HG02884 (cell line): ENCODE results near the gene LIM2.
"Not testable (repeated sequence)": the region's sequence is repeated elsewhere in the genome, so short reads cannot be mapped to it uniquely, and the experiment has no call there.

Experiments used
- ATAC-seq: cut with Tn5 transposase; IDR thresholded peaks from one replicate; pipeline ENCODE4 v1.9.1; 2021; ENCODE audit warnings: mild to moderate bottlenecking, moderate library complexity; ENCODE audit not compliant: unreplicated experiment

LIM2 gene

DNA sequence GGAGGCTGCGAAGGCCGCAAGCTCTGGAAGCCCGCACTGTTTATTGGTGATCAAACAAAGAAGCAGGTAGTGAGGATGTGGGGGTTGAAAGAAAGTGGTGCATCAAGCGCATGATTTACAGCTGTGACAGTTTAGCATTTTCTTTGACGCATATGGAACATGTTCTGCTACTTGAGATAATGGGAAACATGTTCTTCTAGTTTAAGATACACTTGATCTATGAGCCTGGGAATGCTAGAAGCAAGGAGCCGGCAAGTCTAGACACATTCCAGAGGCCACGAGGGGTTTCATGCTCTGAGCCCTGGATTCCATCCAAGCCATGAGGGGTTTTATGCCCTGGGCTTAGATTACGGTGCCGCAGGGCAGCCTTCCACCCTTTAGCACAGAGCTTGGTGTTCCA, 9.7 kb upstream of the LIM2 start:
- not testable (repeated sequence) for ATAC-seq

DNA sequence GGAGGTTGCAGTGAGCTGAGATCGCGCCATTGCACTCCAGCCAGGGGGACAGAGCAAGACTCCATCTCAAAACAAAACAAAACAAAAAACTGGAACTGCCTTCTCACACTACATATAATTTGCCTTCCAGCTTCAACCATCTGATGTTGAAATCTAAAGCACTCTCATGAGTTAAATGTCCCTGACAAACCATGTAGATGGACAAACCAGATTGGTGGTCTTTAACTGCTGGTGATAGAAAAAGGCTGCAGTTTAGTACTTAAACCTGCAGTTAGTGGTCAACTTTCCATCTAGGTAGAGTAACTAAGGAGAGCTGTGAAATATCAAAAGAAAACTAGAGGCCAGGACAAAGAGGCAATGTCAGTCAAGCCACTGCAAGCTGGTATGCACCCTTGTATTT, 8.4 kb upstream of the LIM2 start:
- no peak for ATAC-seq

DNA sequence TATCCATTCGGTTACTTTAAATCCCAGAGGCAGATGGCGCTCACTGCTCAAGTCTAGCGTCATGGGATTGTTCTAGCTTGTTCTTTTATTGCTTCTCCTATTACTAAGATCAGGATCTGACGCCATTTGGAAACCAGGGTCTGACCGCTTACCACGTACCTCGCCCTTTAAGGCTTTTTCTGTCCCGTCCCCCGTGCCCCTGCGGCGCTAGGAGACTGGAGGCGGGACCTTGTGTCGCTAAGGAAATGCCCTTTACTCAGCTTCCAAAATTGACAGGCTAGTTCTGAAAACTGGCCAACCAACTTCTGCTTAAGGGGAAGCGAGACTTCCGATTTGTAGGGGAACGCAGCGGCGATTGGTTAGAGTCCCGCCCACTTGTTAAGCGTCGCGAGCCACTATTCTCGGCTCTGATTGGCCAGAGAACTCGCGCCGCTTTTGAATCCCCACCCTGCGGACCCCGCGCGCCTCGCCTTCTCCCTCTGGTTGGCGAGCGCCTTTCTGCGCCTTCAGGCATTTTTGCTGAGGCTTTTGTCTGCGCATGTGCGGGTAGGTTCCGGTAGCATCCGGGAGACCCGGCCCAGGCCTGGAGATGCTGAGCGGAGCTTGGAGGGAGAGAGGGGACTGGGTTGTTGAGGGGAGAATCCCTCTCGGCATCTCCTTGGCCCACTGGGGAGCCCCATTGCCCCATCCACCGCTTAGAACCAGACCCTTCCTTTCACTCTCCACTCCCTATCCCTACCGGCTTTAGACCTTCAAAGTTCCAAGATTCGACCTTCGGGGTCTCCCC, 6.5 kb upstream of the LIM2 start:
- ATAC-seq = peak; percentile 79

DNA sequence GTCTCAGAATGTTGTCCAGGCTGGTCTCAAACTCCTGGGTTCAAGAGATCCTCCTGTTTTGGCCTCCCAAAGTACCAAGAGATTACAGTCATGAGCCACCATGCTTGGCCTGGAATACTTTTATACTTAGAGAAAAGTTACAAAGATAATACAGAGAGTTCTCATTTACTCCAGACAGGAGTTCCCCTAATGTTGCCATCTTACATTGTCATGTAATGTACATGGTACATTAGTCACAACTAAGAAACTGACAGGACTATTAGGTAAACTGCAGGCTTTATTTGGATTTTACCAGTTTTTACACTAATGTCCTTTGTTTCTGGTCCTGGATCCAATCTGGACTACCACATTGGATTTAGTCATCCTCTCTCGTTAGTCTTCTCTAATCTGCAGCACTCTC, 4.9 kb upstream of the LIM2 start:
- ATAC-seq = no peak

DNA sequence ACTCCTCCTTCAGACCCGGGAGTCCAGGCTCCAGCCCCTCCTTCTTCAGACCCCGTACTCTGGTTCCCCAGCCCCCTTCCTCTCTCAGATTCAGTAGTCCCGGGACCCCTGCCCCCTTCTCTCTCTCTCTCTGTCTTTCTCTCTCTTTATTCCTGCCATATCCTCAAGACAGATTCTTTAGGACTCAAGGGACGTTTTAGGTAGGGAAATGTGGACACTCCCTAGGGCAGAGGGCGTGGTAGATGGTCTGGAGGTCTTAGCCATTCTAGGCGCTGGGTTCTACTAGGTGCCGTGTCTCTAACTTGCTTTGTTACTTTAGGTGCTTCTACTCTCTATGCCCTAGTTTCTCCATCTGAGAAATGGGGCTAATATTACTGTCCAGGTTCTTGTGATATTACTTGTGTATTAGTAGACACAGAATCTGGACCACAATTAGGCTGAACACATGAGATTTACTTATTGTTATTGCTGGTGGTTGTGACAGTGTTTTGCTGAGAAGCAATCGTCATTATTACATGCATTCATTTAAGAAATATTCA, 3.4 kb upstream of the LIM2 start:
- ATAC-seq = no peak

DNA sequence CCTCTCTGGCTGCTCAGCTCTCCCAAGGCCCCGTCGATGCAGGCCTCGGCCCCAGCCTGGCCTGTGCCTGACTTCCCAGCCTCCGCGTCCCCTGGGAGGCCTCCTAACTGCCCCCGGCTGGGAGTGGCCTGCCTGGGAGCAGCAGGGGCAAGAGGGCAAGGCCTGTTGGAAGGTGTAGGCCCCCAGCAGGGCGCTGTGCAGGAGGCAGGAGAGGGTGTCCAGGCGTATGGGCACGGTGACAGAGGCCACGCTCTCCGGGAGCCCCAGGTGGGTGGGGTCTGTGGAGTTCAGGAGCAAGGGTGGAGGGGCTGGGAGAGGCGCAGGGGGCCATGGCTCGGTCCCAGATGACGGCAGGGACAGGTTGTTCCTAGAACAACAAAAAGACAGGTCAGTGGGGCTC, 1.4 kb upstream of the LIM2 start:
- ATAC-seq = no peak

DNA sequence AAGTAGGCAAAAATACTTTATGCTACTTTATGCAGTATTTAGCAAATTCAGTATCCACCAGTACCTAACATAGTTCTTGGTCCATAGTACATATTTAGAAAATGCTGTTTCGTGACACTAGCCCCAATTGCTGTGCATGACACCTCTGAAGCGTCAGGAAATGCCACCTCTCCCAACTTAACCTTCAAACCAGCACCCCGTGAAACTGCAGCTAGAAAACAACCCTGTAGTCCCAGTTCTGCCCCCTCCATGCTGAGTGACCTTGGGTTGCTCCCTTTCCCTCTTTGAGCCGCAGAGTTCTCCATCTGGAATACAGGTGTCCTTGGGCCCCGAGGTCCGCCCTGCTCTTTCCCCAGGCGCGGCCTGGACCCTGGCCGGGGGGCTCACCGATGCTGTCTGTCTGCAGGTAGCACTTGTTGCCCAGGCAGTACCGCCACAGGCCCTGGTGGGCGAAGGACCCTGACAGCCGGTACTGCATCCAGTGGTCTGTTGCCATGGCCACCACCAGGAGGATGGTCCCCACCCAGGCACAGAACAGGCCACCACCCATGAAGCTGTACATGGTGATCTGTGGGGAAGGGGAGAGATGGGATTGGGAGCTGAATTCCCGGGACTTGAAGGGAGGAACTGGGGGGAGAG, 773 bp downstream of the LIM2 start:
- ATAC-seq = no peak

DNA sequence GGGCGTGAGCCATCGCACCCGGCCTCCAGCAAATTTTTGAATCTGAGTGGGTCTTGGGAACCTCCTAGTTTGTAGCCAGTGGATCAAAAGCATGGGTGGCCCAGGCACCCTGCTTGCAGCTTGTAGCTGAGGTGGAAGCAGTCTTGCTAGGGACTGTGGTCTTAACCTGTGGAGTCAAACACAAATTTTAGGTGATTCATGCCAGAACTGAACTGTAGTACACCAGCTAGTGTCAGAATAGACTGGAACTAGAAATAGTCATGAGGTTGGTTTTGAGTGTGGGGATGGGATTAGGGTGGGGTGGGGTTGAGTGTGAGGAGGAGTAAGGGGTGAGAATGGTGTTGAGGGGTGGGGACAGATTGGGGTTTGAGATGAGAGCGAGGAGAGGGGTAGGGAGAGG, 5.8 kb downstream of the LIM2 start:
- ATAC-seq = no peak

DNA sequence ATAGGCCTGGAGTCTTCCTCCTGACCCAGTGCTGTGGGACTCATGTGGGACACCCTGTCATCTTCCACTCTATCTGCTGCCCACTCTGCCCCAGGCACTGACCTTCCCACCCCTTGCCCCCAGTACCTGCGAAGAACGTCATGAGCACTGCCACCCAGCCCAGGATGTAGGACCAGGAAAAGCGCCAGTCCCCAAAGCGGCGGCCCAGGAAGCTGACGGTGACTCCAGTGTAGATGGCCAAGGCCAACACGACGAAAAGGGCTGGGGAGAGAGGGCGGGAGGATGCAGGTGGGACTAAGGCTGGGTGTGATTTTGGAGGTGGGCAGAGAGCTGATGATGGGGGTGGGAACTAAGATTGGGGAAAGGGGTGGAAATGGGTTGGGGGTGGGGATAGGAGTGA, 7.4 kb downstream of the LIM2 start:
- ATAC-seq = no peak

DNA sequence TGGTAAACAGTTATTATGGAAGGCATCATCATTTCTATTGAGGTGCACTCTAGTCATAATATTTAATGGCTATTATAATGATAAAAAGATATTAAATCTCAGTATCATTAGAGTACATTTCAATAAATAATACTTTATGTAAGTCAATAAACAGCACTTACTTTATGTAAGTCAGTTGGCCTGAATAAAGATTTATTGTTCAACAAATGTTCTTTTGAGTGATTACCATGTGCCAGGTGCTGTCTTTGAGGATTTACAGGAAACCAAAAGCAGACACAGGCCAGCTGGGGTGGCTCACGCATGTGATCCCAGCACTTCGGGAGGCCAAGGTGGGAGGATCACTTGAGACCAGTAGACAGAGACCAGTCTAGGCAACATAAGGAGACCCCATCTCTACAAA, 10.4 kb downstream of the LIM2 start:
- ATAC-seq = no peak

DNA sequence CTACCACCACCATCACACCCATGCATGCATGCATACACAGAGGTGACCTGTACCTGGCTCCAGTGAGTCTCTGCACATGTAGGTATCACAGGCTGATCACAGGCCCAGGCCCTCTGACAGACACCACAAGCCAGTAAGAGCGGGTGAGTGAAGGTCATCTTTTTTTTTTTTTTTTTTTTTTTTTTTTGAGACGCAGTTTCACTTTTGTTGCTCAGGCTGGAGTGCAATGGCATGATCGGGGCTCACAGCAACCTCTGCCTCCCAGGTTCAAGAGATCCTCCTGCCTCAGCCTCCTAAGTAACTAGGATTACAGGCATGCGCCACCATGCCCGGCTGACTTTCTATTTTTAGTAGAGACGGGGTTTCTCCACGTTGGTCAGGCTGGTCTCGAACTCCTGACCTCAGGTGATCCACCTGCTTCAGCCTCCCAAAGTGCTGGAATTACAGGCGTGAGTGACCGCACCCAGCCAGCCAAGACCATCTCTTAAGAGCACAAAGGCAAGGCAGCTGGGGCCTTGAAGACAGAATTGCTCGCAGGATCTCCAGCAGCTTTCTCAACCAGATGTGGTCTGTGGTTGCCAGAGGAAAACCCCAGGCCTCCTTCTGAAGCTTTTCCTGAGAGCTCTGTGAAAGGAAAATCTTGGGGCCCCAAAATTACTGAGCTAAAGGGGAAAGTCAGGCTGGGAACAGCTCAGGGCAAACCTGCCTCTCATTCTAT, 12.1 kb downstream of the LIM2 start:
- ATAC-seq = no peak

DNA sequence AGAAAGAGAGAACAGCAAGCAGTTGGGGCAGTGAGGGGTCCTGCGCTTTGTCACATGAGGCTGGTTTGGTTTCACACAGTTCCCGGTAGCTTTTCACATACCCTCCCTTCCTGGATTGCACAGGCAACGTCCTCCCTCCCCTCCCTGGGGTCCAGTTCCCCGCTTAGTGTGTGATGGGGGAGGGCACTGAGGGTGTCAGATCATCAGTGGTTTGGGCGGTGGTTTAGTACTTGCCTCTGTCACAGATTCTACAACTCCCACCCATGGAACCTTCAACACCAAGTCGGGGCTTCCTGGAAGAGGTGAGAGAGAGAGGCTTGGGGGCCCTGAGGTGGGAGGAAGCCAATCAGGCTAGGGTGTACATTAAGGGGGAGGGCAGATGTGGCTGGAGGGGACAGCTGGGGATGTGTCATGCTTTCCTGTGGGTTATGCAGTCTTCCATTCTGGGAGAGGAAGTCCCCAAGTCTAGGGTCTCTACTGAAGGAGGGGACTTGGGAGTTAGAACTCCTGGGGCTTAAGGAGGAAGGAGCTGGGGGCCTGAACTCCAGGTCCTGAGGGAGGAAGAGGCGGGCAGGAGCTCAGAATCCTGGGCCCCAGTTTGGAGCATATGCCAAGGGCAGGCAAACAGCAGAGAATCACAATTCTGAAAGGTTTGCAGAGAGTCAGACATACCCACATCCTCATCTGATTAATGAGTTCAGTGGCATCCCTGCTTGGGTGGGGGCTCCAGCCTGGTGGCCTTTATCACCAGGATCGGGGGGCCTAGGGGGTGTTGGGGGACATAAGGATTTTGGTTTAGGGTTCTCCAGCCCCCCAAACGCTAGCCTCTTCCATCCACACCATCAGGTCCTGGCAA, 14.9 kb downstream of the LIM2 start, which contains the start of gene NKG7:
Gene NKG7, minus strand, starts transcription at position 6 of the 856 bp plus-strand sequence. CDS start 119 bp downstream, outside the sequence.
- ATAC-seq = no peak

DNA sequence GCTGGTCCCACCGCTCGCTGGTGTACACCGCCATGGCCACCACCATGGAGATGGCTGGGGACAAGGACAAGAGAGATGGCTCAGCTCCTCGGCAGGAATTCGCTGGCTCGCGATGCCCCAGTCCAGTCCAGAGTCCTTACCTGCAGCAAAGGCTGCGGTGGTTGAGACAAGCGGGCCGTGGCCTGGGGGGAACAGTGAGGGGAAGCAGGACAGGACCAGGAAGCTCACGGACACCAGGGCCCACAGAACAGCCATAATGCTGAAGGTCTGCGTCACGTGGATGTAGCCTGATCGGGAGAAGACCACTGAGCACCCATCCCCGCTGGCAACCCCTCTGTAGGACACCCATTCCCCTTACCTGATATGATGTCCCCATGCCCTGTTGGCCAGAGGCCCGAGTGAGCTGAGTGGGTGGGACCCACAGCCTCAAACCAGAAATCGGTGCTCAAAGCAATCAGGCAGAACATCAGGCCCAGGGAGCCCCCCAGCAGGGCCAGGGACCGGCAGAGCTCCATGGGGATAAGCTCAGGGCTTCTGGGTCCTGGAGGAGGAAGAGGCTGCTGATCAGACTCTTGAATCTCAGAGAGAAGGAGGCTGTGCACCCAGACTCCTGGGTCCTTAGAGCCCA, 15.6 kb downstream of the LIM2 start:
- no peak for ATAC-seq

DNA sequence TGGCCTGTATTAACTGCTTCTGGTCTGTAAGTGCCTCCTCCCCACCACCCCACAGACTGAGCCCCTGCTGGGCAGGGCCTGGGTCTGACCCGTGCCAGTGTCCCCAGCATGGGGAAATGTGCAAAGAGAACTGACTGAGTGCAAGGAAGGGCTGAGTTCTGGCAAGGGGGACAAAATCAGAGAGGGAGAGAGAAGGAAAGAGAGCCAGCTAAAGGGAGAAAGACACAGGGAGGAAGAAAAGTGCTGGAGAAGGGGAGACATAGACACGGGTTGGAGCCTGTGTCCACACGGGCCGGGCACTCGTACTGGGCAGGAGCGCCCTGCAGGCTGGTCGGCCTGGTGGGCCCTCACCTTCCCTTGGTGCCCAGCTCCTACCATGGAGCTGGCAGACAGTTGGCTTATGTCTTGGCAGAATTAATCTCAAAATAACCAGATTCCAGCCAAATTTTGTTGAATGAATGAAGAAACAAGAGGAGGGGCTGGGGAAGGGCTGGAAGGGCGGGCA, 16.5 kb downstream of the LIM2 start:
- ATAC-seq = no peak

DNA sequence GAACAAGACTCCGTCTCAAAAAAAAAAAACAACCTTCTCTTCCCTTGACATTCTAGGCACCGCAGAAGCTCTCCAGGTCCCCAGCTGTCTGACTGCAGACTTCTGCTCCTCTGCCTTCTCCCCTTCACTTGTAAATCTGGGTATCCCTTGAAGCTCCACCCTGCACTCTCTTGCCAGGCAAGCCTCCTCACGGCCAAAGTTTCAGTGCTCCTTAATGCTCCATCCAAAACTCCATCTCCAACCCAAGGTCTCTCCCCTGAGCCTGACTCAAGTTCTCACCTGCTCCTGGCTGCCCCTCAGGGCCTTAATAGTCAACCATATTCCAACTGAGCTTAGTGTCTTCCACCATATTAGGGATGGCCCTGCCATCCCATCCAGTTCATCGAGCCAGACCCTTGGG, 17.5 kb downstream of the LIM2 start:
- no peak for ATAC-seq

DNA sequence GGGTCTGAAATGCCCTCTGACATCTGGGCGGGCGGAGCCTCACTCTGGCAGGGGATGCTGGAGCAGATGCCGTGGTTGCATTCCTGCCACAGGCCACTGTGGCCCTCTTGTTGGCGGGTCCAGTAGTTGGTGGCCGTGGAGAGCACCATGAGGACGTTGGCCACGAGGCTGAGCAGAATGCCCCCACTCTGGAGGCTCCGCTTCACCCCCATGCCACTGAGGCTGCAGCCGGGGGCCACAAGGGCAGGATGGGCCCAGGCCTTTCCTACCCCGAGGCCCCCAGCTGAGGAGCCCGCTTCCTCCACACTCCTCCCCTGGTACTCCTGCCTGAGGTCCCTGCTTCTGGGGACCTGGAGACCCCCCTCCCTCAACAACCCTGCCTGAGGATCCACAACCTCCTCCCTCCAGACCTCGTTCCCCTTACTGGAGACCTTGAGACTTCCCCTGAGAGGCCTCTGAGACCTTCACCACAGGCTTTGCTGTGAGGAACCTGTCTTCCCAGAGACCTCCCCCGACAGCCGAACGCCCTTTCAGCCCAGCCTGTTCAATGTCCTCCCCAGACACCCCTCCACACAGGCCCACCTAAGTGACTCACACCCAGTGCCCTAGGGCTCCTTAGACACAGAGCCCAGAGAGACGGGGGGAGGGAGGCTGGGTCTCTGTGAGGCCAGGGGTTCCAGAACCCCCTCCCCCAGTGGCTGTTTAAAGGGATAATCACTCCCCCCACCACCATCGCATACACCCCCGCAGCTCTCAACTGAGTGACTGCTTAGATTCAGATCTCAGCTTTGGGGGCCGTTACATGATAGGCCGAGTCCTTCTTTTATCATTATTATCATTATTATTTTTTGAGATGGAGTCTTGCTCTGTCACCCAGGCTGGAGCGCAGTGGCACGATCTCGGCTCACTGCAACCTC, 19.1 kb downstream of the LIM2 start, which contains the start of gene CLDND2:
Gene CLDND2, minus strand, starts transcription at position 638 of the 917 bp plus-strand sequence. Its CDS starts 426 bp downstream, at position 212.
- no peak for ATAC-seq

DNA sequence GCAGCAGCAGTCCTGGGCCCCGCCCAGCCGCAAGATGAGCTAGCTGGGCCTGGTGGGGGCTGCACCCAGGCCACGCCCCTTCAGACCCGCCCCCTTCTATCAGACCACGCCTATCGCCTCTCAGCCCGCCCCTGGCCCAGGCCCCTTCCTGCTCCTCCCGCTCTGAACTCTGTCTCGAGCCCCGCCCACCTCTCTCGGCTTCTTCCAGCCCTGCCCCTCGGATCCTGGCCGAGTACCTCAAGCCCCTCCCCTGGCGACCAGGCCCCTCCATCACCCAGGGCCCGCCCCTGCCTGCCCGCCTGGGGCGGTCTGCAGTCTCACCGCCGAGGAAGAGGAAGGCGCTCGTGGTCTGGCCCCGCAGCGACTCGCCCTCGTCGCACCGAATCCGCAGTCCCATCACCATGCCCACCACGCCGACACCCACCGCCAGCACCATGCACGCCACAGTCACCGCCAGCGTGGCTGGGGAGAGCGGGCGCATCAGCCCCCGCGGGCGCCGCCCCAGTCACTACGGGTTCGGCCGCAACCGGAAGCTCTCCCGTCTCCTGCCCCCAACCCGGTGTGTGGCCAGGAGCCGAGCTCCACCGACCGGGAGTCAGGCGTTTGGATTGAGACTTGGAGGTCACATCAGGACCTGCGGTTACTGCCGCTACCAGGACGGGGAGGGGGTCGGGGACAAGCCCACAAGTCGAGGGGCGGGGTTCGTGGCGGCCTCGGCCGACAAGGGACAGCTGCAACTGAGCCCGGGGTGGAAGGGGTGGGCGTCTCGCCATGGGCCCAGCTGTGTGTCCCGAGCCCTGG, 20.0 kb downstream of the LIM2 start:
- peak; percentile 78 for ATAC-seq

DNA sequence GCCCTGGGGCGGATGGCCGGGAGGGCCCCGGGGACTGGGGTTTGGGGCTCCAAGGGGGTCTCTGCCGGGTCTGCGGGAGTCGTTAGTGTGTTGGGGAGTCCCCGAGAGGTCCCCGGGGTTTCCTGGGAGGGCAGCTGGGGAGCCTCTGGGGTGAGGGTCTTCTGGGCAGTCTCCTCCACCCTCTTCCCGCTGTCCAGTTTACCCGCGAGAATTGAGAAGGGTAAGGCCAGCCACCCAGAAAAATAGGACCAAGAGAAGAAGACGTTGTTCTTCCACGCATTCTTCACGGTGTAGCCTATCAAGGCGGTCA, 20.6 kb downstream of the LIM2 start:
- ATAC-seq = no peak
